HG03103 (cell line): ENCODE measurements around the gene VPS39.

Experiments
- ATAC-seq: cut with Tn5 transposase; IDR thresholded peaks from one replicate; pipeline ENCODE4 v1.9.1; 2021; ENCODE audit warnings: low read depth; ENCODE audit not compliant: unreplicated experiment

VPS39 gene

DNA sequence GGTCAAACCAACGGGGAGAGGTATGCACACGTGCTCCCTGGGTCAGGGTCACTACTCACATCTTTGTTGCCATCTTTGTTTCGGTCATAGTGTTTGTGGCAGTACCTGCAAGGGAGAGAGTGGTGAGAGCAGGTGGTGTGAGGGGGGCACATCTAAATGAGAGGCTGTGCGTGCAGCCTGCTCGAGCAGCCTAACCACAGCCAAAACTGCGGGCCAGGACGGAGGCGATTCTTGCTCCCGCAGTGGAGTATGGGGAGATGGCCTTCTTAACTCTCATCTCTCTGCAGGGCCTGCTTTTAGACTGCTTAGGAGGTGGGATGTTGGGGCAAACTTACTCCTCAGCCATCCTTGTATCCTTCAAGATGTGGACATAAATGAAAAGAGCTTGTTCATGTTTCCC, 44.8 kb downstream of the VPS39 start:
- ATAC-seq, result no peak

DNA sequence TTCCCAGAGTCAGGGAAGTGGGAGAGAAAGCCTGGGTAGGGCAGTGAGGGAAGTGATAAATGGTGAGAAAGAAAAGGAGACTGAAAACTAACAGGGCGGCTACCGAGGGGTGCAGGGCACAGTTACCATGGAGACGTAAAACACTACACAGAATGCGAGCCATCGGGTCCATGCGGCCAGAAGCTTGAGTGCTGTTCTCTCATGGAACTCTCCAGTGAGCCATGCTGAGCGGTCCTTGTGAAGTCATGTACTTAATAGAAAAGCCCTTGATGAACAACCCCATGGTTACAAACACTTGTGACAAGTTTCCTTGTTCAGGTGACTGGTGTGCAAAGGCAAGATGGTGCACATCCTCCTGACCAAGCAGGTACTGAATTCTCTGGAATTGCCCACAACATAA, 48.0 kb downstream of the VPS39 start:
- no peak for ATAC-seq

DNA sequence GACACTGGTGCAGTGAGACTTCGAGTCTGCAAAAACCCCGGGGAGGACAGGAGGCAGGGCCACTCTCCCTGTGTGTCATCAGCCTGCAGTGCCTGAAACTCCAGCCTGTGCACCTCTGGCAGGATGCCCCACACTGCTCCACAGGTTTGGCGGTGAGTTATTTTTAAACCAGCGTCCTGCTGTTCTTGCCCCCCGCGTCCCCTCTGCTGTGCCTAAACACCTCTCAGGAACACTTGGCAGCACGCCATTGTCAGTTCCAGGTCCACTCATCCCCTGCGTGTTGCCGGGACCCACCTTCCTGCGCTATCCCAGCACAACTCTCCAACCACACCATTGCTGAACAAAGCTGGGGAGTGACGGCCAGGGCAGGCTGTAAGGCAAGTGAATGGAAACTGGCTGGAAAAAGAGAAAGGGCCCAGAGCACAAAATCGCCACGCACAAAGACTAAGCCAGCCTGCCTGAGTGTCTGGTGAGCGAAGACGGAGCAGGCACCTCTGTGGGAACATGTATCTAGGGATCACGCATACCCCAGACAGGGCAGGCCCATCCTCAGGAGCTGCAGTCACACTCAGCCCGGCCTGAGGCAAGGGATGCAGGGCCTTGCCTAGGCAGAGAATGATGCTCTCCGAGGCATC, 48.6 kb downstream of the VPS39 start:
- ATAC-seq, result no peak

DNA sequence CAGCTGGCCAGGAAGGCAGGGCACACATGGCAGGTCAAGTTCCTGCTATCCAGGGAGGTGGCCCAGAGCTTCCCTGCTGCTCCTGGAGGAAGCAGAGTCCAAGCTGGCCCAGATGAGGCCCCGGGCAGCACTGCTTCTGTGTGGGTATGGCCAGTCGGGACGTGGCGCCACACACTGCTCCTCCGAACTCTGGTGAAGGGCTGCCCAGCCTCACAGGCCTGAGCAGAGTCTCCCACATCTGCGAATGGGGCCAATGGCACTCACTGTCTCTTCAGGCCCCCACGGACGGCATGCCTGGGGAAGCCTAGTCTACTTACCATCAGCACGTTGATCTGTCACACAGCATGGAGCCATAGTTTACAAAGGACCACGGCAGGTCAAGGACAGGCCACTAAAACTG, 49.2 kb downstream of the VPS39 start:
- no peak for ATAC-seq

DNA sequence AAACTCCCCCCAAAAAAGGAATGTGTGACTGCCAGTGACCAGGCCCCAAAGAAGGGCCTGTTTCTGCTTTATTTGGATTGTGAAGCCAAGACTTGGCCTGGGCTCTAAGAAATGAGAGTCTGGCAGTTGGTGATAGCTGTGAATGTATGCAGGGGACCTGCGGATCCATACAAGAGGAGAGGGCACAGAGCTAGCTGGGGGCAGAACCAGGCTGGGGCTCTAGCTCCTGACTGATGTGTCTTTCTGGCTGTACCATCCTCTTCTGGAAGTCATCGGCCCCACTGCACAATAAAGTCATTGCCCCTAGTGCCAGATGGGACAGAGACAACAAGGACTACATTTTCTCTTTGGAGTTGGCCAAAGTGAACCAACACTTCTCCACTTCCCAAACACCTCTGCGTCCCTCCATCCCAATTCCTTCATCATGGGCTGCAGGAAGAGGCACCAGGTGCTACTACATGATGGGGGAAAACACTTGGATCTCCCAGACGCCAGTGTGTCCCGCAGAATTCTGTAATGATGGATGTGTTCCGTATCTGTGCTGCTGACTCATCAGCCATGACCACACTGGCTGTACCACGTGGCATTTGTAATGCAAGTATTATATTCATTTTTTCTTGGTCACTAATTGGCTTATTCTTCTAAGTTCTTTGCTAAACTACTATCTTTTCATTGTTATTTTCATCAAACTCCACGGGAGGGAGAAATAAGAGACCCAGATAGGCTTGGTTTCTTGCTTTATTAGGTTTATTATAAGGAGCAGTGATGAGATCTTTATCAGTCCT, 49.9 kb downstream of the VPS39 start:
- no peak for ATAC-seq

DNA sequence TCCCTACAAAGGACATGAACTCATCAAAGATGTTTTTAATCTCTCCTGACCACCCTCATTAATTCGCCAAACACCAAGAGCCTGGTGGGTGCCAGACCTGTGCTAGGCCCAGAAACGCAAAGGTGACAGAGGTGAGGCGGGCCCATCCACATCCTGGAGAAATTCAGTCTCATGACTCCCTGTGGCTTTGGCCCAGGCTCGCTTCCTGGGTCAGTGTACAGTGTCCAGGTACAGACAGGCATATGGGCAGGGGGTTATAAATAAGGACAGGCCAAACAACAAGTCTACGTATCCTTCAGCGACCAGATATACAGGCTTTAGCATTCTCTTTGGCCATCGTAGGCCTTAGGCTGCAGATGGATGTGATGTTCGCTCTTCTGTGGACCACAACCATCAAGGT, 50.7 kb downstream of the VPS39 start:
- ATAC-seq, result no peak

DNA sequence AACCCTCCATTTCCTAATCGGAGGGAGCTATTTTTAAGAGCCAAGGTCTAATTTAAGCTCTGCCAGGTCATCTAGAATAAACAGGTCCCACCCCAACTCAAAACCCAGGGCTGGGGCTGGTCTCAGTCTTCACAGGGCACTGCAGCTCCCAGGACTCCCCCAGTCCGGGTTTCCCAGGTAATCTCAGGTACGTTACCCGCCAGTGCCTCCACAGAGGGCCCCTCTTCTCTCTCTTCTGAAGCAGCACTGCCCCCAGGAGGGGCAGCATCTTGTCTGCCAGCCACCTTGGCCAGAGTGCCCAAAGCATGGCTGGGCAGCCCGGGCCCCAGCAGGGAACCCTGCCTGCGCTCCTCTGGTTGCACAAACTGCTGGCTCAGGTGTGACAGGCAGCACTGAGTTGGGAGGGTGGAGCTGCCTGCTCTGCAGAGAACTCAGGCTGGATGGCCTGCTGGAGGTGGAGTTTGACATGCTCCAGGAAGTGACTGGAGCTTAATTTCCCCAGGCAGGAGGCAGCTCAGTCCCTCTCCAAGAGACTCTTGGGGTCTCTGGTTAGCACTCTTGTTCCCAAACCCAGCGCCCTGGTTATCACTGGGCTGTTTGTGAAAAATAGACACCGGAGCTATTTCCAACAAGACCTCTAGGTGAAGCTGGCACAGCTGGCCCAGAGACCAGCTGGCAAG, 51.7 kb downstream of the VPS39 start, which contains the start of gene PLA2G4F:
TSS of gene PLA2G4F (minus strand) at position 394 of the 680 bp plus-strand sequence. CDS start at position 307, 87 bp downstream.
- no peak for ATAC-seq

DNA sequence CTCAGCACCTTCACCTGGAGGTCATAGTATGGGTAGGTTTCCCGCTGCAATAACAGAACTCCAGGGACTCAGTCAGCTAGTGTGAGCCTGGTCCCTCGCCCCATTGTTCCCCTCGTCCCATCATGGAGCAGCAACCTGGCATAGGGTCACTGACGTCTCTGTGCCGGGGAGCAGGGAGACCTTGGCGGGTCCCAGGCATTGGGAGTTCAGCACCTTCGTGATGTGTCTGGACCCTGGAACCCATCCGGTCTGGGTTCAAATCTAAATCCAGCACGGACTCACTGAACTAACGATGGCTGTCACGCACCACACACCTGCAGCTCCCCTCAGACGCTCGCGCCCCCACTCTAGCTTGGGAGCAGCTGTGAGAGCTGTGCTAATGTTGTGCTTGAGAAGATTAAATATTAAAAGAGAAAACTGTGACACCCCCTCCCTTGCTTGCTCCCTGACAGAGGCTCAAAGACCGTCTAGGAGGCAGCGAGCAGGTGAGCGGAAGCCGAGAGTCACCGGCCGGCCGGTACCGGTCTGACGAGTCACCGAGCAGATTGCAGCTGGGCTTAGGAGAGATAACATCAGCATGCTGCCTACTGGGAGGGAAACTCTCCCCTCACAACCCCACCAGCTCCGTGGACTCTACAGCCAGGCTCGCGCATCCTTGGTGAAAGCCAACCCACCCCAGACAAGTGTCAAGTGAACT, 52.4 kb downstream of the VPS39 start:
- no peak for ATAC-seq

DNA sequence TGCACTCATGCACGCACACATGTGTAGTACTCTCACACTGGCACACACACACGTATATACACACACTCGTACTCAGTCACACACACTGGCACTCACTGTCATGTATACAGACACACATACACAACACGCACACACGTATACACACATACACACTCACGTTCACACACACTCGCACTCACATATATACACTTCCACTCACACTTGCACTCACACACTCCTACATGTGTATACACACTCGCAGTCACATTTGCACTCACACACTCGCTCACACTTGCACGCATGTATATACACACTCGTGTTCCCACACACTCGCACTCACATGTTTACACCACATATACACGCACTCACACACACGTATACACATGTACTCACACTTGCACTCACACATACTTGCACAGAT, 53.1 kb downstream of the VPS39 start:
- ATAC-seq, result no peak

DNA sequence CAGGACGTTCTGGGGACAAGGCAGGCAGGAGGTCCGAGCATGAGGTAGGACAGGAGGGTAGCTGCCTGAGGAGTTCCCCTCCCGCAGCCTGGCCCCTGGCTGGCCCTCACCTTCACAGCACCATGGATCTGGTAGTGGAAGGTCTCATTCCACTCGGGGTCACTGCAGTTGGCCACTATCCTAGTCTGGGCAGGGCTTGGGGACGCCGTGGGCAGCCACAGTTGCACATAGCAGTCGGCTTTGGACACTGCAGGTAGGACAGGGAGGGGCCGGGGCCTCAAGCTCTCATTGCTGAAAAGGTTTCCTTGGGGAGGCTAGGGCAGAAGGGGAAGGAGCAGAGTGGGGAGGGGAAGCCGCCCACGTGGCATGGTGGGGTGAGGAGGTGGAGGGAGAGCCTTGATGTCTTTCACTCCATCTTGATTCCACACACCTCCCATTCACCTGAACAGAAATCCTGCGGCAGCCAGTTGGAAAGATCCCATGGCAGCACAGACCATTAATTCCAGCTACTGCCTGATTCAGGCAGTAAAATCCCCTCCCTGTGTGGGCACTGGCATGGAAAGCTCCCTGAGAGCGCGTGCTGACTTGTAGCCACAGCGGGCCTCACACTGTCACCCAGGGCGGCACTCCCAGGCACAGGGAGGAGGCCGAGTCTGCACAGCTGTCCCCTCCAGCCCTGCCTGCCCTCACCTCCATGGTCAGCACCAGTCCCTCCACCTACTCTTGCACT, 53.7 kb downstream of the VPS39 start:
- ATAC-seq, result no peak

DNA sequence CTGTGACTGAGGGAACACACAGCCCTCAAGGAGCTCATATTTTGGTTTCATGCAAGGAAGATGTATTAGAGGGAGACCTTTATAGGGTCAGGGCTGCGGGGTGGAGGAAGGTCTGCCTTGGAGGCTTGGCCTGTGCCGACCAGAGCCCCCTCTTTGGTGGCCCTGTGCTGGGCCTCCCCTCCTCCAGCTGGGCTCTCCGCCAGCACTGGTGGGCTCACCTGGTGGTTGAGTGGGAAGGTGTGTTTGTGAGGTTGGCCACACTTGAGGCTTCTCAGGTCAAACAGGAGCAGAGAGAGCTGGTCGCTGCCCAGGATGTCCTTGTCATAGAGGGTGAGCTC, 54.3 kb downstream of the VPS39 start:
- no peak for ATAC-seq

DNA sequence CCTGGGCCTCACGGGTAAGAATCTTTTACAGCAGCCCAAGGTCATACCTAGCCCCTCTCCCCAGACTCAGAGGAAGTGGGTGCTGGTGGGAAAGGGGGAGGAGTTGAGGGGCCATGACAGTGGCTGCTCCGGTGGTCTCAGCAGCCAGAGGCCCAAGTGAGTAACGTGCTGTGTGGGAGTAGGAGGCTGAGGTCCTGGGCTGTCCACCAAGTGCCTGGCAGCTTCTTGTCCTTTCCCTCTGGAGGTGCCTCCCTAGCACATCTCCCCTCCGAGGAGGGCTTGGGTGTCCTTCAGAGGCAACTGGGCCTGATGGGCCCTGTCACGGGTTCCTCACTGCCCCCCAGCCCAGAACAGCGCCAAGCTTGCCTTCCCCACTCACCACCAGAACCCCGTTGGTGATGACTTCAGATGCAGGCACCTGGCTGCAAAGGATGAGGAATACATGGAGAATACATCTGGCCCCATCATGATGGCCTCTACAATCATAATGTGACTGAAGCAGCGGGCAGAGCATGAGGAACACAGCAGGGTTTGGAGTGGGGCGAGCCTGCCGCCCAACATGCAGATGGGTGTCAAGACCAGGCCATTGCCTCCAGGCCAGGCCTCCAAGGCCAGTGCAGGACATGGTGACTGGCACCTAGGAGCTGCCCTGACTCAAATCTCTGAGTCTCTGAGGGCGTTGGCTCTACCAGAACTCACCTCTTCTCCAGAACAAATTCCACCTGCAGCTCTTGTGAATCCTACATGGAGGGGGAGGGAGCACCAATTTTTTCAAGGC, 55.0 kb downstream of the VPS39 start:
- ATAC-seq, result no peak

DNA sequence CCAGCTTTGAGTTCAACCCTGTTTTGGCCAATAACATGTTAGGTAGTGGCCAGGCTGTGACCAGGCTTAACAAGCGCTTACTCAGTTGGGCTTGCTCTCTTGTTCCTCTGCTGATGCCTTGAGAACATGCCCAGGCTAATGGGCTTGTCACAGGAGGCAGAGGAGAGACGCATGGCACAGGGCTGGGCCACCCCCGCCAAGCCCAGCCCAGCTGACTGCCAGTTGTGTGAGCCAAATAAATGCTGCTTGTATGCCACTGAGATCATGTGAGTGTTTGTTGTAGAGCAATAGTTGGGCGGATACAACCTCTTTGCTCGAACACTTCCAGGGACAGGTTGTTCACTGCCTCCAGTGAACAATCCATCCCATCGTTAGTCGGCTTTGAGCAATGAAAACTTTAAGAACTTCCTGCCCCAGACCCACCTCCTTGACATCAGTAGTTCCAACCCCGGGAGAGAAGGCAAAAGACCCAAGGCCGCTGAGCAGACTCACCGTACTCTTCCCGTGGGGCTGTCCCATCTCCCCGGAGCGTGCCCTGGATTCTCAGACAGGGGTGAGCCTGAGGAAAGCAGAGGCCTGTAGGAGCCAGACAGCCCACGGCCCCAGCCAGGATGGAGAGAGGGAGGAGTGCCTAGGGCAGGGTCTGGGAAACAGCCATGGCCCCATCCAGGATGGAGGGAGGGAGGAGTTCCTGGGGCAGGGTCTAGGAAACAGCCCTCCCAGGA, 55.7 kb downstream of the VPS39 start:
- no peak for ATAC-seq

DNA sequence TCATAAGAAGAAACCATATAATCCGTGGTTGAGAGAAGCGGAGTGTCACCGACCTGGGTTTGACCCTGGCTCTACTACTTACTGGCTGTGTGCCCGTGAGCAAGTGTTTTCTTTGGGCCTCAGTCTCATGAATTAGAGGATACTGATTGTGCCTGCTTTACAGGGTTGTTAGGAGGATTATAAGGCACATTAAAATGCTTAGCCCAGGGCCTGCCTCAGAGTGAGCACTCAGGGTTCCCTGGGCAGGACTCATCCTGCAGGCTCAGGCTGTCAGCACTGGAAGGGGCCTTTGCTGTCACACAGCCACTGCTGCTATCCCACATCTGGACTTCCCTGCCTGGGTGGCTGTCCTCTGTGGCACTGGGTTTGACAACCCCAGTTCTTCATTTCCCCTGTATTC, 56.4 kb downstream of the VPS39 start:
- no peak for ATAC-seq

DNA sequence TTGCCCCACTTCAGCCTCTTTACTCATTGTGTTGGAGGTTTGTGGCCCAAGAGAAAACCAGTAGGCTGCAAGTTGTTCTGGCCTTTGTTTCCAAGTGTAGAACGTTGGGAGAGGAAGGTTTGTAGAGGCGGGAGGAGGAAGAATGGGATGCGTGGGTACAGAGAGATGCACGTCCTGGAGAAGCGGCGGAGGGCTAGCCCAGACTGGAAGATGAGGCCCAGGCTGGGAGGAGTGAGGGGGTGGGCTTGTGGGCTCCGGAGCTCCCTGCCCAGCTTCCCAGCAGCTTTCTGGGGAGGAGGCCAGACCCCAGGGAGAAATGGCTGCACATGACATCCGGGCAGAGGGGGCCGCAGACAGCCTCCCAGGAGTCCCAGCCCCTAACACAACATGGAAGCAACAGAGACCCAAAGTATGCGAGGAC, 57.0 kb downstream of the VPS39 start:
- ATAC-seq, result no peak

DNA sequence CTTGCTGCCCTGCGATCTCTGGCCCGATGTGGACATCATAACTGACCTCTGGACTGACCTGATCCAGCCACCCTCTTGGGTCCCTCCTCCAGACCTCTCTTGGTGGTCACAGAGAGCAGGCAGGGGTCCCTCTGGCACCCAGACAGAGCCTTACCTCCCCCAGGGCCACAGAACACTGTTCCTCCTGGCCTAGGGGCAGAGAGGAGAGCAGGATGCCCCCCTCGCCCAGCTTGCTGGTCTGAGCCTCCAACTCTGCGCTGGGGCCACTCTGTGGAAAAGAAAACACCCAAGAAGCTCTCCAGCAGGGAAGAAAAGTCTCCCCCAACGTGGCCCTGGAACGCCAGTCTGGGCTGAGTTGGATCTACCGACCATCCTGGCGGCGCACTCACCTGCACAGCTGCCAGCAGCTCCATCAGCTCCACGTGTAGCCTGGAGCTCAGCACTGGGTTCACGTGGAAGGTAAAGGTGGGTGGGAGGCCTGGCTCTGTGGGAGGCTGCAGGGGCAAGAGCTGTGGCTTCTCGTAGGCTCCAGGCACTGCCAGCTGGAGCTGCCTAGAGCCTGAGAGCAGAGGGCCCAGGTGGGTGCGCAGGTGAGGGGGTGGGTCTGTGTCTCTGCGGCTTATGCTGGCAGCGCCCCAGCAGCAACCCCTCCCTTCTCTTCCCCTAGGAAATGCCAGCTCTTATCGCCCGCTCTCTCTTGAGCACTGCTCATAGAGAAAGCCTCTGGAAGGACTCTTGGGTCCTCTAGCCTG, 57.7 kb downstream of the VPS39 start:
- ATAC-seq, result no peak

DNA sequence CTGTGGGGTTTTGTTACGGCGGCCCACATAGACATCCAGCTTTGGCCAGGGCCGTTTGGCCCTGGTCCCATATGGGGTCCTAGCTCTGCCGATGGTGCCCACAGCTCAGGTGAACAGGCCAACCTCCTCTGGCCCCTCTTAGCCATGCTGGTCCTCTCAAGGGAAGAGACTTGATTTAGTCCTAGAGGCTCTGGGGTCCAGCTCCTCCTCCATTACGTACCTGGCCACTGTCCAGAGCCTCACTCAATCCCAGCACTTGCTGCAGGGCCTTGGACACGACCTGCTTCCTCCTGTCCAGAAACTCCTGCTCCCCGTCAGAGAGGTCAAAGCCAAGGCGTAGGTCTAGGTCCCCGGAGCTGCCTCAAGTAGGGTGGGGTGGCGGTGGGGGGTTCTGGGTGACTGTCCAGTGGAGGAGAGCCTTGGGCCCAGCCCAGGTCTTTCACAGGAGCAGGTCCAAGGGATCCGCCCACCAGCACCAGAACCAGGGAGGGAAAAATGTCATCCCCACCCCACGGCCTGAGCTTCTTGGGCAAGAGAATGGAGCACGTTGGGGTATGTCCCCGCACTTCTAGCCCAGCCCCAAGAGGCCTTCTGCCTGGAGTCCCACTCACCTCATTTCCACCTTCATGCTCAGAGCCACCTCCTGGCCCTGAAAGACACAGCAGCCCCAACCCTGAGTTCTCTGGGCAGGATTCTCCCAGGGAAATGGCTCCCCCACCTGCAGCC, 58.4 kb downstream of the VPS39 start:
- ATAC-seq, result no peak
